ENCODE measurements around the gene RPUSD4.

DNA sequence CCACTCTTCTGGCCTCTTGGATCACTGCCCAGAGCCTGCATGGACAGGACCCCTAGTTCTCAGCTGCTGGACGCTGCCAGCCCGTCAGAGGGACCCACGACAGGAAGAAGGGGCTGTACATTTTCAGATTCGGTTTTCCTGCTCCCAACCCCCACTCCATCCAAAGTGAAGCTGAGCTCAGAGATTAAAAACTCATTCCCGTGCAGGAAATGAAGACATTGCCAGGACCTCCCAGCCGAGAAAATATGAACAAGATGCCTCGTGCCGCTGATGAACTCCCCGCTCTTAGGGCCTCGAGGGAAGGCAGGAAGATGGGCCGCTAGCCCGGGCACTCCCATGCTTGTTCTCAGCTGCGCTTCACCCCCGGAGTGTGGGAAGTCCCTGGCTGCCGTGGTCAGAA lies 36.1 kb downstream of the RPUSD4 start:
- TF ChIP-seq POLR2A (IDR thresholded peaks at IDR 0.05; ENCODE audit: low read length) = no peak
- no peak for TF ChIP-seq GATA1 (IDR thresholded peaks at IDR 0.05; ENCODE audit: low read depth, low read length)
